Psoas muscle (tissue), 8 donors: ENCODE results near the gene FMNL2. TPM values are rescaled to one million over a fixed set of nuclear protein-coding genes. Genes with fewer than 3 reads are reported as not detected.

Experiments used
- ATAC-seq, 4 donors: fragments of 200-7000 bp; cut with Tn5 transposase; one replicate each; pipeline ENCODE4 v1.9.1; 2020; ENCODE audit warnings: moderate library complexity in 3 of 4, mild to moderate bottlenecking in 2 of 4
- DNase-seq, 2 donors: peaks; one replicate each; pipeline ENCODE4 v3.0.0-alpha.2; 2020
- H3K27ac ChIP-seq: fragments of 200-600 bp; one replicate; pipeline ENCODE4 v1.8.0; 2022
- H3K27me3 ChIP-seq, 3 donors: fragments of 200-600 bp in 1 of 3; one replicate each; pipeline versions ENCODE4 v1.6.1 to v1.8.0; 2013 to 2022; ENCODE audit warnings: low read length in 2 of 3, mild to moderate bottlenecking in 2 of 3, moderate library complexity in 1 of 3; ENCODE audit not compliant: insufficient read depth in 3 of 3
- H3K36me3 ChIP-seq, 2 donors: fragments of 200-600 bp in 1 of 2; one replicate each; pipeline versions ENCODE4 v1.6.1 to v1.8.0; 2013 to 2022; ENCODE audit warnings: low read depth in 1 of 2, mild to moderate bottlenecking in 1 of 2, moderate library complexity in 1 of 2; ENCODE audit not compliant: insufficient read depth in 1 of 2
- H3K4me1 ChIP-seq: fragments of 200-600 bp; one replicate; pipeline ENCODE4 v1.8.0; 2022
- H3K4me3 ChIP-seq: fragments of 200-600 bp; one replicate; pipeline ENCODE4 v1.8.0; 2022; ENCODE audit warnings: mild to moderate bottlenecking
- H3K9me3 ChIP-seq: fragments of 200-600 bp; one replicate; pipeline ENCODE4 v1.8.0; 2022
- CTCF ChIP-seq: fragments of 200-600 bp; IDR thresholded peaks from one replicate; pipeline ENCODE4 v1.8.0; 2022; ENCODE audit warnings: antibody characterized with exemption
- WGBS, 3 donors: extraction: QIAGEN DNeasy Blood & Tissue Kit; methylation state at CpG; one replicate each; pipeline versions ENCODE4 v1.1.6 to v1.1.7; 2013; 5-methylcytosine and 5-hydroxymethylcytosine counted together
- intact Hi-C, 2 donors: fragments of 100-400 bp; cut with DNase I; formaldehyde crosslinking; loops; one replicate each; pipeline versions ENCODE4 v1.11.0 to v1.14.2; 2022
- polyA plus RNA-seq, 3 donors: library from polyadenylated mRNA; stranded (reverse); fragments of 200-250 nt; gene quantifications; one replicate each; pipeline ENCODE4 v1.2.3, GENCODE V29; 2013
- total RNA-seq, 4 donors: library from RNA; stranded (reverse); fragmentation: NEBNext Ultra II Directional in 2 of 4; extraction: Animal tissue kit (Norgen Biotek cat#: 25700) in 2 of 4; gene quantifications; one replicate each; pipeline versions ENCODE4 v1.2.1 to v1.2.4, GENCODE V29; 2021 to 2023
- donor health status: healthy with polysubstance abuse.
- donor health status: DM: no; HTN: no; CAD: no; lungs with moderate emphysema.
- donor health status: Bipolar disorder and iron deficiency.
- donor health status: healthy.
- donor health status: DM: yes; HTN: yes; CAD: no.
- donor health status: DM: no; HTN: no; CAD: no.
- donor health status: DM: no; HTN: no; CAD: no.
- donor health status: DM: yes; HTN: yes; CAD: no.

FMNL2 gene
- total and polyA plus RNA-seq, 7 donors = 6.6 to 18.2 (median 11.0) TPM

- no peak for TF ChIP-seq CTCF
- Histone ChIP-seq H3K36me3 (peaks cover 0 to 2% of the 10 kb centered on the region in 2 donors), H3K4me1 (peaks cover 23% of the 10 kb centered on the region), H3K9me3 (no peaks in the 10 kb centered on the region), H3K4me3 (no peak overlapping the region), H3K27me3 (no peaks in the 10 kb centered on the region), H3K27ac (no peak overlapping the region)
- intact Hi-C loops = no loop called here
- ATAC-seq (no peak), DNase-seq (no peak)
- 84 to 92% (median 92%) methylated on average over 7 of the region's 7 CpGs for WGBS, 3 donors
Observed at GRCh38 chr2:152587187-152587947, 252.4 kb downstream of the FMNL2 start.

GRCh38 chr2:152588998-152589397, 254.0 kb downstream of the FMNL2 start:
- peak in 3 of 4 donors; percentile 29 to 63 (median 38) for ATAC-seq
- Histone ChIP-seq H3K27ac (peak overlapping the region; percentile 18), H3K36me3 (peaks cover 0 to 2% of the 10 kb centered on the region in 2 donors), H3K9me3 (no peaks in the 10 kb centered on the region), H3K4me1 (peaks cover 35% of the 10 kb centered on the region), H3K27me3 (no peaks in the 10 kb centered on the region), H3K4me3 (no peak overlapping the region)
- intact Hi-C loops = no loop called here
- no peak for TF ChIP-seq CTCF
- 34 to 74% (median 38%) methylated on average over 6 of the region's 6 CpGs for WGBS, 3 donors
- DNase-seq = no peak

- H3K27ac ChIP-seq = peak overlapping the region; percentile 94
- H3K36me3 ChIP-seq = peaks cover 0 to 6% of the 10 kb centered on the region in 2 donors
- H3K9me3 ChIP-seq = no peaks in the 10 kb centered on the region
- H3K4me1 ChIP-seq = peaks cover 24% of the 10 kb centered on the region
- intact Hi-C loops = no loop called here
- no peaks in the 10 kb centered on the region for H3K27me3 ChIP-seq
- WGBS, 3 donors = 13 to 22% (median 17%) methylated on average over 6 of the region's 6 CpGs
- peak; percentile 44 to 83 for DNase-seq
- no peak overlapping the region for H3K4me3 ChIP-seq
- no peak for TF ChIP-seq CTCF
- ATAC-seq = peak; percentile 87 to 93 (median 90)
Observed at GRCh38 chr2:152594022-152594766, 259.2 kb downstream of the FMNL2 start.

- DNase-seq (peak; percentile 75 to 81), ATAC-seq (peak; percentile 93 to 96 (median 95))
- H3K27ac ChIP-seq = peak overlapping the region; percentile 94
- no peaks in the 10 kb centered on the region for H3K27me3 ChIP-seq
- 13 to 22% (median 21%) methylated on average over 3 of the region's 3 CpGs for WGBS, 3 donors
- H3K9me3 ChIP-seq = no peaks in the 10 kb centered on the region
- peaks cover 24% of the 10 kb centered on the region for H3K4me1 ChIP-seq
- no peak overlapping the region for H3K4me3 ChIP-seq
- peaks cover 0 to 6% of the 10 kb centered on the region in 2 donors for H3K36me3 ChIP-seq
- intact Hi-C loops = no loop called here
- no peak for TF ChIP-seq CTCF
Observed at GRCh38 chr2:152594792-152595191, 259.8 kb downstream of the FMNL2 start.
